ENCODE data around the gene THADA. TPM values are rescaled to one million over a fixed set of nuclear protein-coding genes. Genes with fewer than 3 reads are reported as not detected.
"Not testable (repeated sequence)": the region's sequence is repeated elsewhere in the genome, so short reads cannot be mapped to it uniquely, and the experiment has no call there.

The THADA gene
- total RNA-seq, 4 donors from 2014 or later: 35.7 to 49.2 (median 47.4) TPM

DNA sequence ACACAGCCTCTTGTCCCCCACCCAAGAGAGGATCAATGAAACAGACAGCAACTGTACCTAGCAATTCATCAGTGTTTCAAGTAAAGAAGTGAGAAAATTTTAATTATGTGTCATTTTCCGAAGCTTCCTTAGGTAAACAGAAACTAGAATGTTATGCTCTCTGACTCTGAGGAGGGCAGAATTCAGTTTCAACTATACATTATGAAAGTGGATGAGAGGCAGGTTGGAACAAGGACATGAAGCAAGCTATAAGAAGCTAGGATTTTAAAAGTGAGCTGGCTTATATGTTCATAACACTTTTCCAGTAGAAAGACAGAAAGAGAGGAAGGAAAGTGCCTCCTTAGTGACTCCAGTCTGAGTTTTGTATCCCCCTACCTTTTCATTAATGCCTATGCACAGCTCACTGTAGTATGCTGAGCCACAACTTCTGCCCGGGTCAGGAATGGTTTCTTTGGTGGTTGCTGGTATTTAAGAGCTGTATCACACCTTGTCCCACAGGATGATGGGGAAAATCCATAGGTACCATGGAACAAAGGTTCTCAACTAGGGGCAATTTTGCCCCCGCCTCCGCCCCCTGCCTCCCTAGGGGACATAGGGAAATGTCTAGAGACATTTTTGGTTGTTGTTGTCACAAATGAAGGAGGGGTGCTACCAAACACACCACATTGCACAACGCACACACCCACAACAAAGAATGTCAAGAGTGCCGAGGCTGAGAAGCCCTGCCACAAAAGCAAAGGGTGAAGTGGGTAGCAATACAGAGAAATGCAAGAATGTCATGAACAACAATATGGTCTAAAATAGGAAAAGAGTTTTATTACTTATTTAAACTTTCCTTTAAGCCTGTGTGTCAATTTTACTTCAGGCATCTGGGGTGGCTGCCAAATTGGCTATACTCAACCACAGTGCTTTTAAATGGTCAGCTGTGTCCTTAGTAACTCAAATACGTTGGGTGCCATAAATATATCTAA lies 208.5 kb downstream of the THADA start:
- H3K4me1 ChIP-seq: peaks cover 0 to 25% (median 10%) of the 10 kb centered on the region in 4 donors
- WGBS, 2 donors: 70% methylated on average over 7 of the region's 7 CpGs
- H3K4me3 ChIP-seq: no peak overlapping the region
- no peak overlapping the region for H3K27ac ChIP-seq
- H3K9me3 ChIP-seq: no peaks in the 10 kb centered on the region
- no peaks in the 10 kb centered on the region for H3K27me3 ChIP-seq
- DNase-seq (ENCODE audit: low spot score in 2 of 2): no peak
- H3K36me3 ChIP-seq: no peaks in the 10 kb centered on the region
- TF ChIP-seq EP300 (IDR thresholded peaks at IDR 0.05) (no peak), CTCF (IDR thresholded peaks at IDR 0.05) (no peak)

DNA sequence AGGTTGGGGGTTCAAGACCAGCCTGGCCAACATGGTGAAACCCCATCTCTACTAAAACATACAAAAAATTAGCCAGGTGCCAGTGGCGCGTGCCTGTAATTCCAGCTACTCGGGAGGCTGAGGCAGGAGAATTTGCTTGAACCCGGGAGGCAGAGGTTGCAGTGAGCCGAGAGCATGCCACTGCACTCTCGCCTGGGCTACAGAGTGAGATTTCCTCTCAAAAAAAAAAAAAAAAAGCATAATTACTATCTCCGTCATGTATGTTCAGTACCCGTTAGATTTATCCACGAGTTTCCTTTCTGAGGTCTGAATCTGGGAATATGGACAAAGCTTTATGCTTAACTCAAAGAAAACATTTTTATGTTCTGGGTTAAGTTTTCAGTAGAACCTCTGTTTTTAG lies 209.2 kb downstream of the THADA start:
- 93 to 94% methylated on average over 9 of the region's 9 CpGs for WGBS, 2 donors
- H3K9me3 ChIP-seq; H3K36me3 ChIP-seq; H3K27me3 ChIP-seq; H3K4me3 ChIP-seq; DNase-seq (ENCODE audit: low spot score in 2 of 2); H3K27ac ChIP-seq: not testable (repeated sequence)
- peaks cover 0 to 18% (median 10%) of the 10 kb centered on the region in 4 donors for H3K4me1 ChIP-seq

GRCh38 chr2:43384143-43384542 lies 211.7 kb downstream of the THADA start:
- no peaks in the 10 kb centered on the region for H3K27me3 ChIP-seq
- 97 to 100% methylated on average over 1 of the region's 1 CpG for WGBS, 2 donors
- TF ChIP-seq CTCF (IDR thresholded peaks at IDR 0.05) (no peak), EP300 (IDR thresholded peaks at IDR 0.05) (no peak), POLR2A (IDR thresholded peaks at IDR 0.05) (no peak)
- no peaks in the 10 kb centered on the region for H3K36me3 ChIP-seq
- no peak overlapping the region for H3K4me3 ChIP-seq
- H3K27ac ChIP-seq: no peak overlapping the region
- peaks cover 0 to 12% (median 7%) of the 10 kb centered on the region in 4 donors for H3K4me1 ChIP-seq
- DNase-seq (ENCODE audit: low spot score in 2 of 2): no peak
- no peaks in the 10 kb centered on the region for H3K9me3 ChIP-seq

- Histone ChIP-seq H3K4me3 (no peak overlapping the region), H3K27me3 (no peaks in the 10 kb centered on the region), H3K4me1 (peaks cover 0 to 12% (median 7%) of the 10 kb centered on the region in 4 donors), H3K36me3 (no peaks in the 10 kb centered on the region), H3K9me3 (no peaks in the 10 kb centered on the region), H3K27ac (no peak overlapping the region)
- no peak for DNase-seq (ENCODE audit: low spot score in 2 of 2)
- 68 to 79% methylated on average over 2 of the region's 2 CpGs for WGBS, 2 donors
- TF ChIP-seq CTCF (IDR thresholded peaks at IDR 0.05) (no peak), POLR2A (IDR thresholded peaks at IDR 0.05) (no peak), EP300 (IDR thresholded peaks at IDR 0.05) (no peak)
These were observed 212.3 kb downstream of the THADA start for GRCh38 chr2:43383533-43383932.

DNA sequence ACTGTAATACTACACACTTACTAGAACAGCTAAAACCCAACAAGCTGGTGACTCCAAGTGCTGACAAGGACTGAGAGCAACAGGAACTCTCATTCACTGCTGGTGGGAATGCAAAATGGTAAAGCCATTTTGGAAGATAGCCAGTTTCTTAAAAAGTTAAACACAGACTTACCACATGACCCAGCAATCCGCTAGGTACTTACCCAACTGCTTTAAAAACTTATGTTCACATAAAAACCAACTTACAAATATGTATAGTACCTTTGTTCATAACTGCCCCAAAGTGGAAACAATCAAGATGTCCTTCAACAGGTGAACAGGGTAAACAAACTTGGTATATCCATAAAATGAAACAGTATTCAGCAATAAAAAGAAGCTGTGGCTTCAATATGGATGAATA lies 216.3 kb downstream of the THADA start:
- no peak for TF ChIP-seq EP300 (IDR thresholded peaks at IDR 0.05)
- no peak for TF ChIP-seq CTCF (IDR thresholded peaks at IDR 0.05)
- no peak for TF ChIP-seq POLR2A (IDR thresholded peaks at IDR 0.05)
- H3K27ac ChIP-seq: no peak overlapping the region
- H3K36me3 ChIP-seq: peaks cover 0 to 4% (median 0%) of the 10 kb centered on the region in 3 donors
- H3K27me3 ChIP-seq: no peaks in the 10 kb centered on the region
- H3K4me1 ChIP-seq: peaks cover 0 to 11% (median 2%) of the 10 kb centered on the region in 4 donors
- H3K4me3 ChIP-seq: no peak overlapping the region
- H3K9me3 ChIP-seq: no peaks in the 10 kb centered on the region
- 89 to 100% methylated on average over 1 of the region's 1 CpG for WGBS, 2 donors
- no peak for DNase-seq (ENCODE audit: low spot score in 2 of 2)
